ENCODE measurements around the gene COPZ1.

Gene COPZ1

GRCh38 chr12:54356951-54357356 is 32.0 kb downstream of the COPZ1 start:
- no peaks in the 10 kb centered on the region for H3K9me3 ChIP-seq (ENCODE audit: insufficient read depth, low read depth, low read length)
- peak overlapping the region; percentile 4 for H3K27ac ChIP-seq (ENCODE audit: low read length)
- H3K27me3 ChIP-seq (ENCODE audit: insufficient read depth, low read length), result no peaks in the 10 kb centered on the region; the same call in 1 of the 2 replicates
- no peaks in the 10 kb centered on the region for H3K36me3 ChIP-seq (ENCODE audit: insufficient read depth, low read depth, low read length)
- peak overlapping the region; percentile 82 for H3K9ac ChIP-seq (ENCODE audit: low read depth, low read length)
- peak overlapping the region; percentile 82; the same call in 1 of the 2 replicates for H3K4me3 ChIP-seq (ENCODE audit: low read length)
- peaks cover 59% of the 10 kb centered on the region for H3K4me1 ChIP-seq (ENCODE audit: insufficient read depth, low read length)

- Histone ChIP-seq H3K9ac (ENCODE audit: low read depth, low read length) (peak overlapping the region; percentile 82; the same call in 1 of the 2 replicates), H3K36me3 (ENCODE audit: insufficient read depth, low read depth, low read length) (no peaks in the 10 kb centered on the region), H3K27me3 (ENCODE audit: insufficient read depth, low read length) (no peaks in the 10 kb centered on the region), H3K27ac (ENCODE audit: low read length) (no peak overlapping the region), H3K9me3 (ENCODE audit: insufficient read depth, low read depth, low read length) (no peaks in the 10 kb centered on the region), H3K4me3 (ENCODE audit: low read length) (peak overlapping the region; percentile 82), H3K4me1 (ENCODE audit: insufficient read depth, low read length) (peaks cover 56% of the 10 kb centered on the region)
Observed at GRCh38 chr12:54357506-54358190, 32.7 kb downstream of the COPZ1 start.

GRCh38 chr12:54358191-54358944 is 33.4 kb downstream of the COPZ1 start:
- Histone ChIP-seq H3K27ac (ENCODE audit: low read length) (peak overlapping the region; percentile 73), H3K4me1 (ENCODE audit: insufficient read depth, low read length) (peaks cover 49% of the 10 kb centered on the region), H3K9me3 (ENCODE audit: insufficient read depth, low read depth, low read length) (no peaks in the 10 kb centered on the region), H3K36me3 (ENCODE audit: insufficient read depth, low read depth, low read length) (no peaks in the 10 kb centered on the region), H3K9ac (ENCODE audit: low read depth, low read length) (peak overlapping the region; percentile 82; the same call in 1 of the 2 replicates), H3K27me3 (ENCODE audit: insufficient read depth, low read length) (no peaks in the 10 kb centered on the region), H3K4me3 (ENCODE audit: low read length) (peak overlapping the region; percentile 82)

- Histone ChIP-seq H3K27ac (ENCODE audit: low read length) (peak overlapping the region; percentile 73), H3K9ac (ENCODE audit: low read depth, low read length) (peak overlapping the region; percentile 82; the same call in 1 of the 2 replicates), H3K27me3 (ENCODE audit: insufficient read depth, low read length) (no peaks in the 10 kb centered on the region), H3K4me3 (ENCODE audit: low read length) (peak overlapping the region; percentile 82), H3K36me3 (ENCODE audit: insufficient read depth, low read depth, low read length) (no peaks in the 10 kb centered on the region), H3K9me3 (ENCODE audit: insufficient read depth, low read depth, low read length) (no peaks in the 10 kb centered on the region), H3K4me1 (ENCODE audit: insufficient read depth, low read length) (peaks cover 44% of the 10 kb centered on the region)
Observed at GRCh38 chr12:54358945-54359761, 34.2 kb downstream of the COPZ1 start.

- H3K4me1 ChIP-seq (ENCODE audit: insufficient read depth, low read length), result peaks cover 41% of the 10 kb centered on the region
- peak overlapping the region; percentile 82 for H3K4me3 ChIP-seq (ENCODE audit: low read length)
- H3K27ac ChIP-seq (ENCODE audit: low read length), result no peak overlapping the region
- no peaks in the 10 kb centered on the region for H3K36me3 ChIP-seq (ENCODE audit: insufficient read depth, low read depth, low read length)
- no peaks in the 10 kb centered on the region for H3K9me3 ChIP-seq (ENCODE audit: insufficient read depth, low read depth, low read length)
- 0 out of 2 replicates have a peak, but pooled peaks cover 6% of the 10 kb centered on the region for H3K27me3 ChIP-seq (ENCODE audit: insufficient read depth, low read length)
- H3K9ac ChIP-seq (ENCODE audit: low read depth, low read length), result peak overlapping the region; percentile 70; the same call in 1 of the 2 replicates
Observed at GRCh38 chr12:54359762-54360351, 34.9 kb downstream of the COPZ1 start.

- no peaks in the 10 kb centered on the region for H3K9me3 ChIP-seq (ENCODE audit: insufficient read depth, low read depth, low read length)
- no peak overlapping the region for H3K9ac ChIP-seq (ENCODE audit: low read depth, low read length)
- H3K27me3 ChIP-seq (ENCODE audit: insufficient read depth, low read length), result 0 out of 2 replicates have a peak, but pooled peaks cover 7% of the 10 kb centered on the region
- peaks cover 30% of the 10 kb centered on the region for H3K4me1 ChIP-seq (ENCODE audit: insufficient read depth, low read length)
- H3K27ac ChIP-seq (ENCODE audit: low read length), result no peak overlapping the region
- H3K36me3 ChIP-seq (ENCODE audit: insufficient read depth, low read depth, low read length), result no peaks in the 10 kb centered on the region
- no peak overlapping the region for H3K4me3 ChIP-seq (ENCODE audit: low read length)
Observed at GRCh38 chr12:54360717-54361456, 36.0 kb downstream of the COPZ1 start.

- no peak overlapping the region for H3K9ac ChIP-seq (ENCODE audit: low read depth, low read length)
- peaks cover 10% of the 10 kb centered on the region; the same call in 1 of the 2 replicates for H3K4me1 ChIP-seq (ENCODE audit: insufficient read depth, low read length)
- no peaks in the 10 kb centered on the region for H3K36me3 ChIP-seq (ENCODE audit: insufficient read depth, low read depth, low read length)
- peaks cover 18% of the 10 kb centered on the region for H3K27me3 ChIP-seq (ENCODE audit: insufficient read depth, low read length)
- no peak overlapping the region for H3K4me3 ChIP-seq (ENCODE audit: low read length)
- no peak overlapping the region for H3K27ac ChIP-seq (ENCODE audit: low read length)
- H3K9me3 ChIP-seq (ENCODE audit: insufficient read depth, low read depth, low read length), result no peaks in the 10 kb centered on the region
Observed at GRCh38 chr12:54363047-54363446, 38.1 kb downstream of the COPZ1 start.

GRCh38 chr12:54363618-54364017 is 38.7 kb downstream of the COPZ1 start:
- Histone ChIP-seq H3K36me3 (ENCODE audit: insufficient read depth, low read depth, low read length) (no peaks in the 10 kb centered on the region), H3K9me3 (ENCODE audit: insufficient read depth, low read depth, low read length) (no peaks in the 10 kb centered on the region), H3K27ac (ENCODE audit: low read length) (no peak overlapping the region), H3K27me3 (ENCODE audit: insufficient read depth, low read length) (peaks cover 23% of the 10 kb centered on the region), H3K4me1 (ENCODE audit: insufficient read depth, low read length) (peaks cover 6% of the 10 kb centered on the region; the same call in 1 of the 2 replicates), H3K4me3 (ENCODE audit: low read length) (no peak overlapping the region), H3K9ac (ENCODE audit: low read depth, low read length) (no peak overlapping the region)

GRCh38 chr12:54364413-54364812 is 39.5 kb downstream of the COPZ1 start, which contains the start of gene GPR84:
TSS of gene GPR84 (minus strand) at chr12:54364486. CDS start at chr12:54363851, 635 bp downstream.
- H3K27ac ChIP-seq (ENCODE audit: low read length), result no peak within 1 kb of the TSS
- H3K4me1 ChIP-seq (ENCODE audit: insufficient read depth, low read length), result peaks cover 6% of the 10 kb centered on the region; the same call in 1 of the 2 replicates
- H3K4me3 ChIP-seq (ENCODE audit: low read length), result no peak within 1 kb of the TSS
- H3K27me3 ChIP-seq (ENCODE audit: insufficient read depth, low read length), result peaks cover 31% of the 10 kb centered on the region
- H3K36me3 ChIP-seq (ENCODE audit: insufficient read depth, low read depth, low read length), result no peaks in the 10 kb centered on the region
- no peaks in the 10 kb centered on the region for H3K9me3 ChIP-seq (ENCODE audit: insufficient read depth, low read depth, low read length)
- H3K9ac ChIP-seq (ENCODE audit: low read depth, low read length), result no peak within 1 kb of the TSS

- peaks cover 42% of the 10 kb centered on the region for H3K27me3 ChIP-seq (ENCODE audit: insufficient read depth, low read length)
- no peak overlapping the region for H3K4me3 ChIP-seq (ENCODE audit: low read length)
- no peak overlapping the region for H3K9ac ChIP-seq (ENCODE audit: low read depth, low read length)
- peaks cover 2% of the 10 kb centered on the region; the same call in 1 of the 2 replicates for H3K4me1 ChIP-seq (ENCODE audit: insufficient read depth, low read length)
- H3K9me3 ChIP-seq (ENCODE audit: insufficient read depth, low read depth, low read length), result no peaks in the 10 kb centered on the region
- peaks cover 11% of the 10 kb centered on the region for H3K36me3 ChIP-seq (ENCODE audit: insufficient read depth, low read depth, low read length)
- no peak overlapping the region for H3K27ac ChIP-seq (ENCODE audit: low read length)
Observed at GRCh38 chr12:54368025-54368708, 43.2 kb downstream of the COPZ1 start.

Data from iPS-20b (cell line).